GM23338 (cell line): ENCODE results near the gene TENM3. TPM values are rescaled to one million over a fixed set of nuclear protein-coding genes. Genes with fewer than 3 reads are reported as not detected.

ENCODE experiments used
- ATAC-seq: fragments of 200-7000 bp; cut with Tn5 transposase; 3 replicates; pipeline ENCODE4 v1.9.1; 2020
- DNase-seq: peaks from one replicate; pipeline ENCODE4 v3.0.0-alpha.2; 2015; ENCODE audit warnings: low spot score
- H2AFZ ChIP-seq: fragments of 200-600 bp; sonication (generic); 2 replicates; pipeline ENCODE4 v1.8.0; 2016; ENCODE audit warnings: antibody characterized with exemption, mild to moderate bottlenecking, moderate library complexity
- H3F3A ChIP-seq: fragments of 200-600 bp; sonication (generic); replicated peaks from 2 replicates; pipeline ENCODE4 v1.8.0; 2017; ENCODE audit warnings: antibody characterized with exemption, mixed run types, low read depth
- H3K27ac ChIP-seq: fragments of 200-600 bp; sonication (generic); 2 replicates; pipeline ENCODE4 v1.6.1; 2016; ENCODE audit warnings: low read depth
- H3K27me3 ChIP-seq: fragments of 200-600 bp; sonication (generic); 2 replicates; pipeline ENCODE4 v1.8.0; 2016; ENCODE audit warnings: mild to moderate bottlenecking, mixed run types, moderate library complexity; ENCODE audit not compliant: insufficient read depth
- H3K36me3 ChIP-seq: fragments of 200-600 bp; sonication (generic); 2 replicates; pipeline ENCODE4 v1.8.0; 2016; ENCODE audit warnings: mild to moderate bottlenecking; ENCODE audit not compliant: insufficient read depth
- H3K4me1 ChIP-seq: fragments of 200-600 bp; sonication (generic); 2 replicates; pipeline ENCODE4 v1.8.0; 2016; ENCODE audit warnings: mild to moderate bottlenecking, moderate library complexity; ENCODE audit not compliant: insufficient read depth
- H3K4me2 ChIP-seq: fragments of 200-600 bp; sonication (generic); 2 replicates; pipeline ENCODE4 v1.7.1; 2017; ENCODE audit warnings: mixed run types
- H3K4me3 ChIP-seq: fragments of 200-600 bp; sonication (generic); 2 replicates; pipeline ENCODE4 v1.6.1; 2016; ENCODE audit warnings: mixed run types
- H3K79me2 ChIP-seq: fragments of 200-600 bp; sonication (generic); replicated peaks from 2 replicates; pipeline ENCODE4 v1.8.0; 2017; ENCODE audit warnings: mild to moderate bottlenecking; ENCODE audit not compliant: insufficient read depth
- H3K9me2 ChIP-seq: fragments of 200-600 bp; sonication (generic); 2 replicates; pipeline ENCODE4 v1.8.0; 2017; ENCODE audit not compliant: insufficient read depth
- H4K20me1 ChIP-seq: fragments of 200-600 bp; sonication (generic); replicated peaks from 2 replicates; pipeline ENCODE4 v1.8.0; 2017; ENCODE audit warnings: mild to moderate bottlenecking; ENCODE audit not compliant: insufficient read depth
- H3K27ac Mint-ChIP-seq: 2 replicates; pipeline ENCODE4 v1.8.0; 2020; ENCODE audit warnings: inconsistent platforms, mild to moderate bottlenecking, moderate library complexity, mixed read lengths
- H3K27me3 Mint-ChIP-seq: 3 replicates; pipeline ENCODE4 v1.8.0; 2022; ENCODE audit warnings: low read depth, mild to moderate bottlenecking, moderate library complexity, mixed read lengths, inconsistent platforms; ENCODE audit not compliant: insufficient read depth, poor library complexity
- H3K36me3 Mint-ChIP-seq: 3 replicates; pipeline ENCODE4 v1.8.0; 2021; ENCODE audit warnings: low read depth, mild to moderate bottlenecking, inconsistent platforms, moderate library complexity, mixed read lengths
- H3K4me1 Mint-ChIP-seq: 3 replicates; pipeline ENCODE4 v1.8.0; 2020; ENCODE audit warnings: mild to moderate bottlenecking, inconsistent platforms, mixed read lengths
- H3K4me3 Mint-ChIP-seq: 3 replicates; pipeline ENCODE4 v1.8.0; 2021; ENCODE audit warnings: moderate library complexity, mild to moderate bottlenecking, inconsistent platforms, mixed read lengths
- H3K9me3 Mint-ChIP-seq: 3 replicates; pipeline ENCODE4 v1.8.0; 2020; ENCODE audit warnings: moderate library complexity, mild to moderate bottlenecking, inconsistent platforms, mixed read lengths
- CREB1 ChIP-seq: fragments of 250-450 bp; sonication (Bioruptor Pico); IDR thresholded peaks from 2 replicates; pipeline ENCODE4 v1.5.0; 2020; ENCODE audit warnings: low read depth, mild to moderate bottlenecking, moderate library complexity
- CTCF ChIP-seq, 2 experiments: fragments of 200-600 bp in 1 of 2; sonication (generic) in 1 of 2; conservative IDR thresholded peaks; 2 replicates each; pipeline versions ENCODE4 v1.5.1 to v1.6.1; 2016 to 2017; ENCODE audit warnings: antibody characterized with exemption in 2 of 2, low read depth in 2 of 2, mild to moderate bottlenecking in 2 of 2, moderate library complexity in 1 of 2
- ETS1 ChIP-seq: IDR thresholded peaks from 2 replicates; pipeline ENCODE4 v1.6.1; 2016; ENCODE audit warnings: antibody characterized with exemption
- EZH2 ChIP-seq: fragments of 200-600 bp; sonication (generic); IDR thresholded peaks from one replicate; pipeline ENCODE4 v1.8.0; 2017; ENCODE audit warnings: antibody characterized with exemption, mild to moderate bottlenecking, low read depth; ENCODE audit not compliant: unreplicated experiment
- EZH2phosphoT487 ChIP-seq: fragments of 200-600 bp; sonication (generic); IDR thresholded peaks from one replicate; pipeline ENCODE4 v1.8.1; 2018; ENCODE audit warnings: antibody characterized with exemption; ENCODE audit not compliant: unreplicated experiment
- JUNB ChIP-seq: IDR thresholded peaks from one replicate; pipeline ENCODE4 v1.6.1; 2016; ENCODE audit warnings: antibody characterized with exemption; ENCODE audit not compliant: unreplicated experiment
- NANOG ChIP-seq: IDR thresholded peaks from 2 replicates; pipeline ENCODE4 v1.6.1; 2016; ENCODE audit warnings: antibody characterized with exemption, borderline replicate concordance
- POLR2AphosphoS5 ChIP-seq: IDR thresholded peaks from 2 replicates; pipeline ENCODE4 v1.6.1; 2016; ENCODE audit warnings: antibody characterized with exemption, low read depth
- REST ChIP-seq: IDR thresholded peaks from one replicate; pipeline ENCODE4 v1.6.1; 2018; ENCODE audit warnings: antibody characterized with exemption; ENCODE audit not compliant: unreplicated experiment
- STAT1 ChIP-seq: IDR thresholded peaks from one replicate; pipeline ENCODE4 v1.6.1; 2016; ENCODE audit warnings: antibody characterized with exemption; ENCODE audit not compliant: unreplicated experiment
- ZNF114 ChIP-seq: fragments of 250-450 bp; sonication (Bioruptor Pico); IDR thresholded peaks from 2 replicates; pipeline ENCODE4 v1.5.0; 2020; ENCODE audit warnings: mild to moderate bottlenecking, moderate library complexity
- ZNF331 ChIP-seq: fragments of 250-450 bp; sonication (Bioruptor Pico); IDR thresholded peaks from 2 replicates; pipeline ENCODE4 v1.5.0; 2020; ENCODE audit warnings: low read depth, mild to moderate bottlenecking, moderate library complexity
- ZNF462 ChIP-seq: fragments of 250-450 bp; sonication (Bioruptor Pico); IDR thresholded peaks from 2 replicates; pipeline ENCODE4 v1.5.0; 2020; ENCODE audit warnings: mild to moderate bottlenecking, moderate library complexity
- polyA plus RNA-seq: library from polyadenylated mRNA; unstranded; fragments of >200 nt; fragmentation: Nextera tagmentation; extraction: Ambion mirVana; gene quantifications from 2 replicates; pipeline ENCODE4 v1.2.1, GENCODE V29; 2016
- total RNA-seq: library from RNA; depleted of rRNA; stranded (reverse); fragments of >200 nt; shearing (Covaris generic); gene quantifications from 2 replicates; pipeline ENCODE4 v1.2.3, GENCODE V29; 2014

The TENM3 gene
- total and polyA plus RNA-seq, 2 experiments from 2014 or later, result 22.2 to 128 TPM

GRCh38 chr4:182567119-182567518, 323.9 kb downstream of the TENM3 start:
- Mint-ChIP-seq H3K27me3 (no peaks in the 10 kb centered on the region), H3K36me3 (no peaks in the 10 kb centered on the region; the same call in 2 of the 3 replicates), H3K9me3 (no peaks in the 10 kb centered on the region), H3K4me3 (no peak overlapping the region), H3K27ac (peak overlapping the region; percentile 67; the same call in 1 of the 2 replicates), H3K4me1 (peaks cover 32% of the 10 kb centered on the region)
- no peak for TF ChIP-seq POLR2AphosphoS5
- no peak for TF ChIP-seq ZNF462
- TF ChIP-seq JUNB, result no peak
- no peak for TF ChIP-seq ETS1
- no peak for TF ChIP-seq CREB1 (CRISPR knock-in tag)
- no peak for TF ChIP-seq NANOG
- TF ChIP-seq ZNF331 (CRISPR knock-in tag), result no peak
- no peak for TF ChIP-seq EZH2phosphoT487
- TF ChIP-seq EZH2, result no peak
- no peak for TF ChIP-seq ZNF114
- no peak for TF ChIP-seq REST
- TF ChIP-seq STAT1, result no peak
- TF ChIP-seq CTCF (conservative IDR thresholded peaks at IDR 0.05; ENCODE audit: low read depth in 2 of 2), result no peak
- Histone ChIP-seq H3F3A (no peaks in the 10 kb centered on the region), H3K79me2 (peaks cover 6% of the 10 kb centered on the region), H3K9me2 (no peaks in the 10 kb centered on the region), H3K36me3 (no peaks in the 10 kb centered on the region), H3K27ac (peak overlapping the region; percentile 28; the same call in 1 of the 2 replicates), H2AFZ (no peak overlapping the region), H3K4me3 (no peak overlapping the region), H3K4me1 (peaks cover 18% of the 10 kb centered on the region), H4K20me1 (no peaks in the 10 kb centered on the region), H3K4me2 (peak overlapping the region; percentile 1; the same call in 1 of the 2 replicates), H3K27me3 (no peaks in the 10 kb centered on the region)
- DNase-seq (no peak), ATAC-seq (no peak)
